RPMI8226 (cell line): ENCODE data around the gene CDC42EP3.

Experiments
- DNase-seq: peaks from one replicate; pipeline ENCODE4 v3.0.0-alpha.2; 2015

CDC42EP3 gene

DNA sequence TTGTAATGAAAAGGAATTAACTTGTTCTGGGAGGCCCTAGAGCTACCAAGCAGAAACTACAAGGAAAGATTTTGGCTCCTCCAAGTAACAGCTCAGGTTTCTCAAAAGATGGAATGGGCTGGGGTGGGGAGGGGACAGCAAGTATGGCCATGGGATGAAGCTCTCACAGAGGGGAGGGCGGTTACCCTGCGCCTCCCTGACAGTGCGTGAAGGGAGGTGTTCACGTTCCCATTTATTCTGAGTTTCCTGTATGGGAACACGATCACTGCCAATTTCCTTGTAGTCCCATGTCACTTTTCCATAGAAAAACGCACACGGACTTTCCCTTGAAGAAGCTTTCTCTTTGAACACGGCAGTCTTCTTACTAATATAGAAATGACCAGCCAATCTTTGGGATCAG lies 17.0 kb downstream of the CDC42EP3 start:
- DNase-seq, result no peak

DNA sequence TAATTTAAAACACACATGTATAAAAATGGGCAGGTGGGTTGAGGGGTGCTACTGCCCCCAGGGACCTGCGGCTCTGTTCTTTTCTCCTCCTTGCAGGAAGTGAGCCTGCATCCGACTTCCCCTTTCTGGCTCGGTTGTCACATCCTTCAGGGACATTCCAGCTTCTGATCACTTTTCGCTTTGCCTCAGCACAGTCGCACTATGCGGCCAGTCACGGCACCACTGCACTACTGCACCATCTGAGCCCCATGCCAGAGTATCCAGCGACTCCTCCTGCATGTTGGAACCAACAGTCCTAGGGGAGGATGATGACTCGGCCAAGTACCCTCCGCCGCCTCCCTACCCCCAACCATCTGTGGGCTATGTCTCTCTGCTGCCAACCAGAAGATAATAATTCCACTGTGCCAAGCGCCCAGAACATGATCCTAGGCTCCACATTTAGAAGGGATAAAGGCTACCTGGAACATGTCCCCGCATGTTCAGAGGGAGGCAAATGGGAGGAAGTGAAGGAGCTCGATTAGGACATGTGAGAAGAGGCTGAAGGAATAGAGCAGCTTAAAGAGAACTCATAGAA lies 17.6 kb downstream of the CDC42EP3 start:
- DNase-seq, result peak; percentile 61

DNA sequence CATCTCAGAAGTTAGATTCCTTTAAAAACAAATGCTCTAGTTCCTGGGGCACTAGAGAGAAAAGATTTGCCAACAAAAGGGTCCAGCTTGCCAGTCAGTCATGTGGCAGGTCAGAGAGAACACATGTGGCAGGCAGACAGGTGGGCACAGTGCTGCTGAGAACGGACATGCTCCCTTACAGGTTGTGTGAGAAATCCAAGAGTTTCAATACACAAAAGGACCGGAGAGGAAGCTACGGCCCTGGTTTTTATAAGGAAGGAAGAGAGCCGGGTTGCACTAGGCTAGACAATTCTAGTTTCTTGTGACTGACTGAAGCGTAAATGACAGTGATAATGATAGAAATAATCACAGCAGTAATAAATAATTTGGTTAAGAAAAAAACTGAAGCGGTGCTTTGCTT lies 18.3 kb downstream of the CDC42EP3 start:
- DNase-seq, result peak; percentile 41

DNA sequence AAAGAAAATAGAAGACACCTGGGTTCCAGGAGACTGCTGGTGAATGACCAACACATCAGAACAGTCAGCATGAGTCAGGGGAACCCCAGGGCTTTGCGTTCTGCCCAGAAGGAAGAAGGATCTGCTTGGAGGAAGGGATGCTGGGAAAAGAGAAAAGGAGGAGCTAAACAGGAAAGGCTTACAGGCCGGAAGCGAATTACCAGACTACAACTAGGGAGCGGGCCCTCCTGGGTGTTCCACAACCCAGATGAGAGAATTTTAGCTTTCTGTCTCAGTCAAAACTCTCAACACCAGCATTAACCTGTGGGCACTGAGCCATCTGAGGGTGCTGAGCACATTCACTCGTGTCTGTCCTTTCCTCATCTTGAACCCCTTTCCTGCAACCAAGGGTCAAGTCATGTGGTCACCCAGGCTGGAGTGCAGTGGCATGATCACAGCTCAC lies 19.2 kb downstream of the CDC42EP3 start:
- DNase-seq, result peak; percentile 70

DNA sequence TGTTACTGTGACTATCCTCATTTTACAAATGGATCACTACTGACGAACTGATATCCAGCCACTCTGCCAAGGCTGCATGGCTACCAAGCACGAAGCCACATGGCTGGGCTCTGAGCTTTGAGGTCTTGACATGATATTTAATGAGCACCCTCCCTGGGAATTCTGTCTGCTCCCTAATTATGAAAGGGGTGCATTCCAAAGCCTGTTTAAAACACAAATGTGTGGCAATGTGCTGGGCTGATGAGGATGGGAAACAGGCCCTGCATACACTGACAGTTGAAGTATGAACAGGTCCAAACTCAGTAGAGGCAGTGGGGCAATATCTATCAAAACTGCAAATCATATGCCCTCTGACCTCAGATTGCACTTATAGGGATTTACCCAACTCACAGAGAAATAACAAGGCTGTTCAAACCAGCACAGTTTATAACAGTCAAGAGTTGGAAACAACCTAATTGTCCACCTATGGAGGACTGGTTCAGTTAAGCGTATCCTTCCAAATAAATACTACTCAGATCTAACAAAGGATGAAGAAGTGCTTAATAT lies 20.8 kb downstream of the CDC42EP3 start:
- no peak for DNase-seq

DNA sequence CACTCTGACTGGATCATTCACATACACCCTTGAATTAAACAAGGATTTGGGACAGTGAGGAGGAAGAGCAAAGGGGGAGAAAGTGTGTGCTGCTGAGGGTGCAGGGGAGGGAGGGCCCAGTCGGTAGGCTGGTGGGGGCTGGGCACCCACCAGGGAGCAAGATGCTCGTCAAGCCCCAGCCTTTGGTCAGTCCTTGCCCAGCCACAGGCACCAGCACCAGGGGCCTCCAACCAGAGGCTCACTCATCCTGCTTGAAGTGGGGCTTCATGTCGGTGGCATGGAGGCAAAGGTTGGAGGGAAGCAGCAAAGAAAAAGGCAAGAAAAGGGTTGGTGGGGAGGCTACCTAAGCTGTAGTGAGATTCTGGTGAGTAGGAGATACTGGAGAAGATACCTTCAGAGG lies 21.9 kb downstream of the CDC42EP3 start:
- DNase-seq, result no peak

DNA sequence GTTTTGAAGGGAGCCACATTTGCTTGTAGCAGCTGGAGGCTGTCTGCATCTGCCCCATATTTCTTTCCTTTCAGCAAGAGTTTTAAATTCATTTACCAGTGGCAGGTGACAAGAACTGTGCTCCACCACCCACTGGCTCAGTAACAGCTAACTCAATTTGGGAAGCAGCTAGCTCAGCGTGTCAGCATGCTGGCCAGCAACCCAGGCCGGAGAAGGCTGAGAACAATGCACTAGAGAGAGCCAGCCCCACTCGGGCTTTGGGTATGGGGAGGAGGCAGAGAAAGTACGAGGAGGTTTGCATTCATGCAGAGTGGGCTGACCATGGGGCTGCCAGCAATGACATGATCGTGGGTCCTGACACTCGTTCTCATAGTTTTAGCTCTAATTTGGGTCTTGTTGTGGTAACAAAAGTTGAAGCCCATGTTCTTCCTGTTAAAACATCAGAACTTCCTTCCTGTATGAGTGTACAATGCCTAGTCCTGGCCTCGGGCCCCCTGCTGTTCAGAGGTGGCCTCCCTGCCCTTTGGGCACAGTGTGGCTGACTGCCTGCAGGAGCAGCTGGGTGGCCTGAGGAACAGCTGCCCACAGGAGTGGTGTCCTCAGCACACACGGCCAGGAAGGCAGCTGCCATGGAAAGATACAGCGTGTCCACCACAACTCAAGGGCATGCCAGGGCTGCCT lies 23.0 kb downstream of the CDC42EP3 start:
- DNase-seq, result peak; percentile 58

DNA sequence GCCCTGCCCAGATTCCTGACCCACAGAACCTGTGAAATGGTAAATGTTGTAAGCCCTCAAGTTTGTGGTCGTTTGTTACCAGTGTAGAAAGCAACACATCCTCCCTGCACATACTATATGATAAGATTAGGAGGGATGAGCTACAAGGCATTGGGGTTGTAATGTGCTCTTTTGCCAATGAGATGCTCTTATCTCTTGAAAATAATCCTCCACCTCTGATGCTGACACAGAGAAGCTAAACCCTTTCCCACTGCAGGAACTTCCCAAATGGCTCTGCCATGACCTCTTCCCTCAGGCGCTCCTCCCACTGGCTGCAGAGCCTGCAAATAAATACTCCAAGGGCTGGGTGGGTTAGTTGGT lies 23.5 kb downstream of the CDC42EP3 start:
- DNase-seq, result no peak

DNA sequence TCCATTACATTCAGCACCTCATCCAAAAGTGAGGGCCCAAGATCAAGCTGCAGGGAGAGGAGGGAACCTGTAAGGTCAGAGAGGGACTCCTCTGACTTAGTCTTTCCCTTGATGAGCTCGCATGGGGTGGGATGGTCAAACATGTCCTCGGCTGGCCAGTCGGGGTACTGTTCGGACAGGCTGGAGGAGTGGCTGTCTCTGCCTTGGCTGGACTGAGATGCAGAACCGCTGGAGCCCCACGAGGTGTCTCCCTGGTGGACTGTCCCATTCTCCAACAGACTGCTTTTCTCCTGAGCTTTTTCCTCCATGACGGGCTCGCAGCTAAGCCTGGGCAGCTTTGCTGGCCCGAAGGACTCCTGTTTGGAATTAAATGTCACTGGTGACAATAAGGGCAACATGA lies 25.6 kb downstream of the CDC42EP3 start:
- DNase-seq, result no peak

DNA sequence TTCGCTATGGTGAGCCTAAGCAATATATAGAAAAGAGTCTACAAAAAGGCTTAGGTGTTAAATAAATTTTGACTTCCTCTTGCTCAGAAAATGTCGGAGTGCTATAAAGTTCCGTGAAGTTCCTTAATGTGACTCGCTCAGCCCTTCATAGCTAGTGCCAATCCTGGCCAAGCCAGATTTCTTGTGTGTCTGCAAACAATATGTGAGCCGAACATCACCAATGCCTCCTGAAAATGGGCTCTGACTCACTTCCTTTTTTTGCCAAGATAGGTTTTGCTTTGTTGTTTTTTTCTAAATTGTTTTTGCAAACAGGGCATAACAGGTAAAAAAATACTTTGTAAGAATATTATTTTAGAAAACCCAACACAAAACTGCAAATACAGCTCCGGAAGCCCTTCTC lies 26.1 kb downstream of the CDC42EP3 start:
- DNase-seq, result peak; percentile 88

DNA sequence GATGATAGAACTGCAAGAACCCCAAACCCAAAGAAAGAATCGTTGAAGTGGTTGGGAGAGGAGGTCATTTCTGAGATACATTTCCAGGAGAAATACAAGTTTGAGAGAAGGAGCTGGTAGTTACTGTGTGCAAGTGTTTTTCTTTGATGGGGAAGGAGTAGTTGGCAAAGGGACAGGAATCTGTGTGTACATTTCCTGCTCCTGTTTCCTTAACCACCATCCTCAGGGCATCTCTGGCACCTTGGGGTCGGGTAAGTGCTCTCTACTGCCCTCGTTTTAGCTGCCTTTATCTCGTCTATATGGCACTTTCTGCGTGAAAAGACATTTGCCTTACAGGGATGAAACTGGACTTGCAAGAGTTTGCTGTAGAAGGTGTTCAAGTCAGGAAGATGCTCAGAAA lies 27.3 kb downstream of the CDC42EP3 start:
- no peak for DNase-seq

DNA sequence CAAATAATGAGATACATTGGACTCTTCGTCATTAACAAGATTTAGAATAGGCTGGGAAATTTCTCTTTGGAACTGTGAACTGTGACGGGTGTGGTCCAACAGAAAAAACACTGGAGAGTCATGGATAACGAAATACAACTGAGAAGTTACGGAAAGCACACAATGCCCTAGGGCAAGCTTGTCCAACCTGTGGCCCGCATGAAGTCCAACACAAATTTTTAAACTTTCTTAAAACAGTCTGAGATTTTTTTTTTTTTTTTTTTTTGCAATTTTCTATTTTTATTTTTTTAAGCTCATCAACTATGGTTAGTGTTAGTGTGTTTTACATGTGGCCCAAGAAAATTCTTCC lies 27.7 kb downstream of the CDC42EP3 start:
- DNase-seq, result no peak

DNA sequence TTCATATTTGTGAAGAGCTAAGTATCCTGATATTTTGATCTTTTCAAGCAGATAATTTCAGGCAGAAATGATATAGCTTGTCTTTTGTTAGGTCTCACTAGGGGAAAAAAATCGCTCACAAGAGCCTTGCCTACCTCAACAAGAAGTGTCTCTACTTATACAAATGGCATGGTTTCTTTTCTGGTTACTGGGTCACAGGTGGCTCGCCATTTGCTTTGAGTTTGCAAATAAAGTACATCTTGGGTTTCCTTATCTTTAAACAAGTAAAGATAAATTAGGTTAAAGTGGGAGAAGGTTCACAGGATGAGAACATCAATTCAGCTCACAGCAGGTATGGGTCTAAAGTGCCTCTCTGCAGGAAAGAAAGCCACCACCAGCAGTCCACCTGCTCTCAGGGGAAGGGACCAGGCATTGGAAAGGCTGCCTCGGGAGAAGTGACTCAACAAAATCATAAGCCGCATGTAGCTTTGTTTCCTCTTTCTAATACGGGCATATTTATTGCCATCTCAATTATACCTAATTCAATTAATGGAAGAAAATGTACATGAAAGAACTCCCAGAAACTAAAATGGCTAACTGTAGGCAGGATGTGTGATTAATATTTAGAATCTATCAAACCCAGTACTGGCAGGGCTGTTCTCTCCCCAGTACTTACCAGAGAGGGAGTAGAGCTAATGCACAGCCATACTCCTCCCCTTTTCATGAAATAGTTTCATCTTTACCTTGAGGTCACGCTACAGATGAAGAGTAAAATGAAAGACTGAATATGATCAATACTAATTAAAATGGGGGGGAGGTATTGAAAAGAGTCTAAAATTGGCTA lies 28.3 kb downstream of the CDC42EP3 start:
- no peak for DNase-seq

DNA sequence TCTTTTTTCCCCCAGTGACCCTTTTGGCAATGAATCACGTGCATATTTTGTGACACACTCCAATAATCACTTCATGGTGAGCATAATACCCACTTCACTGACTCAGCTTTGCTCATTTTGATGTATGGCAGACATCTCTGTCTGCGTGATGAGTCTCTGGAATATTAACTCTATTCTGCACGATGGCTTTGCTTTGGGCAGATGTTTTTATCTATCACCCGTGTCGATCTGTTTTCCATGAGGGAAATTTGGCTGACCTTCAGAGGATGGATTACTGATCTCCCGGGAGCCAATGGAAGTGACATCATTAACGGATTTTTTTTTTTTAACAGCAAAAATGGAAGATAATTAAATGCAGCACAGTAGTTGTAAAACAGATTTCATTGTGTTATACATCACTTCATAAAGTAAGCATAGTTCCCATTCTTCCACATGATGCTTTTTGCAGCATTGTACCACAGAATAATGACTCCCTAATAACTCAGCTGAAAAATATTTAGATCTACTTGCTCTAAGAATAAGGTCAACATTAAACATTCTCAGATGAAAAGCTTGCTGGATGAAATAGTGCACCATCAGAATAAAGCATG lies 29.8 kb downstream of the CDC42EP3 start:
- DNase-seq, result no peak

DNA sequence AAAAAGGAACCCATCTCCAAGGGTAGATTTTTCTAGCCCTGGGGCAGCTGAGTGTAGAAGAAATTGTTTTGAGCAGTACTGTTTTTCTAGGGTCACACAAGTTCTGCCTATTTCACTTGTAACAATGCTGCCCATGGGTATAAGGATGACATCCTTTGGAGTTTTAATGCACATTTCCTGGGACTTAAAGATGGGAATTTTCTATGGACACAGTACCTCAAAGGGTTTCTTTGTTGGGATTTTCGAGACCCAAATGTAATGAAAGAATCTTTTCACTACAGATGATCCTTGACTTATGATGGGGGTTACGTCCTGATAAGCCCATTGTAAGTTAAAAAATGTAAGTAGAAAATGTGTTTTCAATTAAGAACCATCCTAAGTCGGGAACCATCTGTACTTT lies 31.8 kb downstream of the CDC42EP3 start:
- DNase-seq, result no peak

DNA sequence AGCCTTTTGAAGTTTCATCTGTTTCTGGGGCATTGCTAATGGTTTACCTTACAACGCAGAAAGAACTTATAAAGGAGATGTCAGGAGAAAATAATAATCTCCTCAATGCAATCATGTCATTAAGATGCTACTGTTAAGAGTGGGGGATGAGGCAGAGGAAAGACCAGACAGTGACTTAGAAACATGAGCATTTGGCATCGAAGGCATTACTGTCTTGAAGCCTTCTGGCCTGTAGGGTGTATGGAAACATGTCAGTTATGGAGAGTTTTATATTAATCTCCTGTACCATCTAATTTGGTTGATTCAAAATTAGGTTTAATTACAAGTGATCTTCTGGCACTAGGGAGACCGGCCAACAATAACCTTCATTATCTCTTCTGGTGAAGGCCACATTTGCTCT lies 32.5 kb downstream of the CDC42EP3 start:
- no peak for DNase-seq

DNA sequence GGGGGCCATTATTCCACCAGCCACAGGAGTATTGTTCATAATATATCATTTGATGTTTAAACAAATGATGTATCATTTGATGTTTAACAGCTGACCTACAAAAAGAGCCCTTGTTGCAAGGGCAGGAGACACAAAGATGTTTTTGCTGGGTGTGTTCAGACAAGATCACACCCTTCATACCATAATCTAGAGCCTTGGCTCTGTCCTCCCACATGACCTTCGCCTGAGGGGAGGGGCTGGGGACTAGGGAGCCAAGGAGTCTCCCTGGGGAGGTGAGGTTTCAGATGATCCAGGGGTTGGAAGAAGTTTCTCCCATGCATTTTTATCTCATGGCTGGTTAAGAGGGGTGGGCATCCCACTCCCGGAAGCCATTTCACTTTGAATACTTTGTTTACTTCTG lies 33.5 kb downstream of the CDC42EP3 start:
- no peak for DNase-seq

DNA sequence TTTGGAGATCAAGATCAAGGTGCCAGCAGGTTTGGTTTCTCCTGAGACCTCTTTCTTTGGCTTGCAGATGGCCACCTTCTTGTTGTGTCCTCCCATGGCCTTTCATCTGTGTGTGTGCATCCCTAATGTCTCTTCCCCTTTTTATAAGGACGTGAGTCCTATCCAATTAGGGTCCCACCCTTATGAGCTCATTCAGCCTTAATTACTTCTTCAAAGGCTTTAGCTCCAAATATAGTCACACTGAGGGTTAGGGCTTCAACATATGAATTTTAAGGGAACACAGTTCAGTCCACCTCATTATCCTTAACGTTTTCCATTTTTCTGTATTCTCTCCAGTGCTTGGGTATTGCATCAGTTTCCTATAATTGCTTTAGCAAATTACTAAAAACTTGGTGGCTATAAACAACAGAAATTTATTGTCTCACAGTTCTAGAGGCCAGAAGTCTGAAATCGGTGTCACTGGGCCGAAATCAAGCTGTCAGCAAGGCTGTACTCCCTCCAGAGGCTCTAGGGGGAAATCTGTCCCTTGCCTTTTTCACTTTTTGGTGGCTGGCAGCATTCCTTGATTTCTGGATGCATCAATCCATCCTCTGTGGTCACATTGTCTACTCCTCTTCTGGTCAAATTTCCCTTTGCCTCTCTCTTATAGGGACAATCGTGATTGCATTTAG lies 34.1 kb downstream of the CDC42EP3 start:
- no peak for DNase-seq

DNA sequence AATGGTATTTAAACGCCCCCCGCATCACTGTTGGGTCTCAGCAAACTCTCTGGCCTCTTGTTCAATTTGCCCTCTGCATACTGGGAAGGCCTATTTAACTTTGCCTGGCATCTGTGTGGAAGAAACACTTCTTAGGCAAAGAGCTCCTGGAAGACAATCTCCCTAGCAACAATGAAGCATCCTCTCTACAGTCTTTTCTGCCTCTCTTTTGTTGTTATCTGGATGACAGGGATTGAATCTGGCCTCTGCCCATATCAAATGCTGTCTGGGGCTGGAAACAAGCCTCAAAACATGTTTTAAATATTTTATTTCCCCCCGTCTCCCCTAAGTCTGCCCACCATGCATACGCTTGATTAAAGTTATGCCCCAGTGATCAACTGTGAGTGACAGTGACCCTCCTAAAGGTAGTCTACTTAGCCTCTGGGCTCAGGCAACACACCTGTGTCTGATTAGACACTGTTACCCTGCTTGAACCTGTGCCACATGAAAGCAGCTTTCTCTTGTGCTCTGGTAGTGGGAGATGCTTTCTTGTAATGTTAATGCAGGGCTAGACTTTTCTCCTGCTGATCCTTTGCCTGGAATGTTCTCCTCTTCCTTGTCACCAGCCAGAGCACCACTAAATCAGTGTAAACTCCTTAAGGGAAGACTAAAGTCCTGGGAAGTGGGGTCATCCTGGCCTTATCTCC lies 34.9 kb downstream of the CDC42EP3 start:
- DNase-seq, result no peak

DNA sequence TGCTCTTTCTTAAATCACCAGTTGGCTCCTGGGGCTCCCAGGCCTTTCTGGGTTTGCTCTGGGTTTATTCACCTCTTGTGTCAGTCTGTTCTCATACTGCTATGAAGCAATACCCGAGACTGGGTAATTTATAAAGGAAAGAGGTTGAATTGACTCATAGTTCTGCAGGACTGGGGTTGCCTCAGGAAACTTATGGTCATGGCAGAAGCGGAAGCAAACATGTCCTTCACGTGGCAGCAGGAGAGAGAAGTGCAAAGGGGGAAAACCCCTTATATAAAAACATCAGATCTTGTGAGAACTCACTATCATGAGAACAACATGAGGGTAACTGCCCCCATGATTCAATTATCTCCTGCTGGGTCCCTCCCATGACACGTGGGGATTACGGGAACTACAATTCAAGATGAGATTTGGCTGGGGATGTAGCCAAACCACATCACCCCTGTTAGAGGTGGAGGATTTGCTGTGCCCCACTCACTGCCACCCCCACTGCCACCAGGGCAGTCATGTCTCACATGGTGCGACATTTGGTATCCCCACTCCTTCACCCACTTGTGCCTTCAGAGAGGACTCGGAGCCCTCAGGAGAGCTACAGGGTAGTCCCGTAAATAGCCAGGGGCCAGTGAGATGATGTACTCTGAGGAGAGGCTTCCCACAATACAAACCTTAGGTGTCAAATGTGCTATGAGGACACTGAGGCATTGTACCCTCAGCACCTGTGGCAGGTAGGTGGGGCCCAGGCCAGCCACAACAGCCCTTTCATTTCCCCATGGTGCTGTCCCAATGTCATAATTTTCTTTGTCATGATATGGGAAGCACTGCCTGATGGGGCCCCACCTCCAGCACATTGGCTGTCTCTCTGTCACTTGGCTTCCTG lies 35.7 kb downstream of the CDC42EP3 start:
- DNase-seq, result no peak

DNA sequence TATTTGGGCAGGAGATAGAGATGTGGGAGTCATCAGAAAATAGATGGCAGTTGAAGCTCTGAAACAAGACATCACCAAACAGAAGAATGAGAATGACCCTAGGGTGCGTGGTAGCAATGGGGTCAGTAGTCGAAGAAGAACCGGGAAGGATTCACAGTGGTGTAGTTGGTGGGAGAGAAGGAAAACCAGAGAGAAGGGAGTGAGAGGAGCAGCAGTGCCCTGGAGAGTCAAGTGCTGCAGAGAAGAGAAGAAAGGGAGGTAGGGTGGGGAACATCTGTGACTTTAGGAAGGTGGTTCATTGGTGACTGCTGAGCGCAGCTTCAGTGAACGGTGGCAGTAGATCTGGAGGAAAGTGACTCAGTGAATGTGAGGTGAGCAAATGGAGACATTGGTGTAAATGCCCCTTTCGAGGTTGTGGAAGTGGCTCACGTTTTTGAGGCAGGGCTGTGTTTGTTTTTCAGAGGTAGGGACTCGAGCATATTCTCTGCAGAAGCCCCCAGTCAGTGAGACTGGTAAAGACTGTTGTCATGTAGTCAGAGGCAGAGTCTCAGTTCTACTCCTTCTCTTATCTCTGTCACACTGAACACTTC lies 36.4 kb downstream of the CDC42EP3 start:
- no peak for DNase-seq
